Activated CD4-positive, CD25-positive, alpha-beta regulatory T cell treated with anti-CD3 and anti-CD28 coated beads, Interleukin-2, amount 50 U/mL, for 16 hours (primary cell): ENCODE results near the gene NRP2.

ENCODE experiments used
- DNase-seq: peaks from one replicate; pipeline ENCODE4 v3.0.0-alpha.2; 2020; ENCODE audit warnings: low read depth, low spot score

NRP2 gene

DNA sequence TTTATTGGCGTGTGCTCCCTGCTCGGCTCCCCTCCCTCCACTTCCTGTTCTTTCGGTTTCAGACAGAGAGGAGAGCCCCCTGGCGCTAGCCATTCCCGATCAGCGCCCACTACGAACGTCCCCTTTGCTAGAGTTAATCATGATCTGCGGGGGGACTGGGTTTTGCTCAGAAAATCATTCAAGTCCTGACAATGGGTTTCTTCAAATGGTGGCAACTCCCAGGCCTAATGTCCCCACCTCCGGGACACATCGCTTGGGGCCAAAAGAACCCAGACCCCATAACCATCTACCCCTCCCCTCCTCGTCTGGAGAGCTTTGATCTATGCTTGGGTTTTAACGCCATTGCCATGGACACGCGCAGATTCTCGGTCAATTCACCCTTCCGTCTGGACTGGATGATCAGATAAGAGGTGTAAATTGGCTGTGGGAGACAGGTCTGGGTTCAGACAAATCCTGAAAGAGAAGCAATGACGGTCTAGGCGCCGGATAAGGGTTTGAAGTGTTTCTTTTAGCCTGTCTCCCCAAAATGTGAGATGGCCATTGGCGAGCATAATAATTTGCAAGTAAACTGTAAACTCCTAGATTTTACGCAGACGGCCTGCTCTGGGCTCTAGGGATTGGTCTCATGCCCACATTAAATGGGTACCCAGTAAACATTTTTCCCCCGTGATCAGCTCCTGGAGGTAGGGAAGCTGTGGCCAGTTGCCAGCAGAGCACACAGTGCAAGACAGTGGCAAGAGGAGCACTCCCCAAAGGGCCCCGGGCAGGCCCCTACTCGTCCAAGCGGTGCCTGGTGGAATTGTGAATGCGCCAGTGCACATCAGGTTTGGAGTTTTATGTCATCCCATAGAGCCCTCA is 4.7 kb downstream of the NRP2 start:
- no peak for DNase-seq

DNA sequence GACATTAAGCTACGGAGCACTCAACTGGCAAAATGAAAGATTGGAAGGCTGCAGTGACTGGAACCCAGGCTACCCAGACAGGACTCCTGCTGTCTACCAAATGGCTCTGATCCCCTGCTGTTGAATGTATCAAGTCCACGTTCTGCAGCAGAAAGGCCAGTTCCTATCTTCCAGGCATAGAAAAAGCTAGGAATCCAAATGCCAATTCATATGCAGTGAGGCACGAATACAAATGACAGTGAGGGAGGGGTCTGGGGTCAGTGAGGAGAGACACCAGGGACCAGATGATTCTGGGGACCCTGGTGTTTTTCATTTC is 5.3 kb downstream of the NRP2 start:
- no peak for DNase-seq

DNA sequence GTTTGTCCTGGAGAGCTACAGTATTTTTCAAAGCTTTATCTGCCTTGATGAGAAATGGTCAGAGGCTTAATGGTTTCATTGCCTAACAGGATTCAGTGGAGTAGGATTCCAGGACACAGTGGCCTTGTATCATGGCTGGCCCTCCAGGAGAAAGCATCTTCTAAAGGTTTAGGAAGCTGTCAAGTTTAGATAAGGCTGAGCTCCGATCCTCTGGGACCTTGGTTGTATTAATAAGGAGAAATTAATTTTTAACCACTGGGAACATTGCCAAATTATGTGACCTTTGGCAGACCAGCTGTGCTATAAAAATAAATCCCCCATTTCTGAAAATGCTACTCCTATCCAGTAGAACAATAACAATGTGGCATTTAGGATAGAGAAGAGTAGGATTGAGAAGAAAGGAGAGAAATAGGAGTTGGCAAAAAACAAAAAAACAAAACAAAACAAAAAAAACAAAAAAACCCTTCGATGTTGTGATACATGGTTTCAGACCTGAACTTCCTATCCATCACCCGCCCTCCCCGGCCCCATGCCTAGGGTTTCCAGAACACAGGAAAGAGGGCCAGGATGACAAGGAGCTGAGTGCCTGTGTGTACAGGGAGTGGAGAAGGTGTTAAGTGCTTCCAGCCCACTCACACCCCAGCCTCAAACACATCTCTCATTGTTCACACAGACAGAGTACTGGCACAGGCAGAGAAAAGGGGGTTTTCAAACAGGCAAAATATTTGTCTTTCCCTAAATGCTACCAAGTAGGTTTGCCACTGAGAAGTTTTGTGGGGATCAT is 6.3 kb downstream of the NRP2 start:
- no peak for DNase-seq

DNA sequence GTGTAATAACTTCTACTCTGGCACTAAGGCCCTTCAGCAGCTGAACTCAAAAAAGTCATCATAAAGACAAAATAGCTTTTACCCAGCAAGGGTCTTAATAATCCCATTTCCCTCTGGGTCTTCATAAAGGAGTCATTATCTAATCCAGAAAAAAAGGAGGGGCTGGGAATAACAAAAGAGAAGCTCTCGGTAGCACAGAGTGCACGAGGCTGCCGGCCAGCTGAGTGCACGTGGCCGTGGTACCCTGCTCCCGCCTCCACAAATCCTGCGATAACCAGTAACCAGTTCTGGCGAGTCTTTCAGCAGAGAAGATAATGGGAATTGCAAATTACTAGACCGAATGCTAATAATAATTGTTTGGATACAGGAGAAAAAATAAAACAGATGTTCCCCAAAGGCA is 7.5 kb downstream of the NRP2 start:
- no peak for DNase-seq

DNA sequence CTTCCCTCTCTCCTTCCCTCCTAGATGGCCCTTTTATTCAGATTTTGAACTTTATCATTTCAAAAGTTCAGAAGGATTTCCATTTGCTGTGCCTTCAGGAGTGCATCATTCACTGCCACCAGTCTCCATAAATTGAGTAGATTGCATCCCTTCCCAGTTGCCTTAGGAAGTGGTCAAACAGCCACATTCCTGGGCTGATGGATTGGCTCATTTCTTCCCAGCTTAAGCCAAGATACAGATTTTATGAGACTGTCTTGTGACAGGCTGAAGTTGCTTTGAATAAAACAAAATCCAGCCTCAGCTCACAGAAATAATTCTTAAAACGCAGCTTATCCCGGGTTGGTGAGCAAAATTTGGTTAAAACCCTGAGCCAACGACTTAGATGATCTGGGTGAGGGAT is 9.8 kb downstream of the NRP2 start:
- no peak for DNase-seq

DNA sequence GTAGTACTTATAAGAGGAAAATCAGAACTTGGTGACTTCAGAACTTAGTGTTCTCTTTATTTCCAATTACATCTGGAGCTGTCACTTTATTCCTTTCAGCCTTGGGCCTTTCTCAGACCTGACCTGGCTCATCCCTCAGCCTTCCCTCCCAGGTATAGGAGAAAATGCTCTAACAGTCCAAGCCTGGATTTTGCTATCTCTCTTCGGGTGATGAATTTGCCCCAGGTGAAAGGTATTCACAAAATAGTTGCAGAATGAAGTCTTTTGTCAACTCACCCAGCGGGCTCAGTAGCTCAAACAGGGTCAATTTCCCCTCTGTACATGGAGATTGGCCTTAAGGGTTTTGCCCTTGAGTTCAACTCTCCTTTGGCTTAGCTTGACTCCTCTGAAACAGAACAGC is 12.0 kb downstream of the NRP2 start:
- no peak for DNase-seq

DNA sequence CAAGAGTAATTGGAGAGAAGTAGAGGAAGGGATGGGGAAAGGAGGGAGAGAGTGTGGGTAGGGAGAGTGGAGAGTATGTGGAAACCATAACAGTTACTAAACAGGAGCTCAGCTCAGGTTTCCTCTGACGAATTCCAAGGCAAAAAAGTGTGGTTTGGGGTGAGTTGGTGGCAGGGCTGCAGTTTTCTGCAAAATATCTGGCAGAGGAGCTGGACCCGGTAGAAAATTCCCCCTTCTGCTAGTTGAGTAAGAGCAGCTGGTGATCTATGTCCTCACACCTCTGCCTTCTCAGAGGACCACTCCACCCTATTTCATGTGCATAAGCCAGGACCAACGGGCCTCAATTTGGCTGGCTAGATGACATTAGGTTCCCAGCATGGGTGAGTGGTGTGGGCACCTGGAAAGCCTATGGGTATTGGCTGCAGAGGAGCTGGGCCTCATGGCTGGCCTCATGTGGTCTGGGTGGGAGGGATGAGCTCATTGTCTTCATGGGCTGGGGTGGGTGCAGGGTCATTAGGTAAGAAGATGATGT is 13.2 kb downstream of the NRP2 start:
- no peak for DNase-seq

DNA sequence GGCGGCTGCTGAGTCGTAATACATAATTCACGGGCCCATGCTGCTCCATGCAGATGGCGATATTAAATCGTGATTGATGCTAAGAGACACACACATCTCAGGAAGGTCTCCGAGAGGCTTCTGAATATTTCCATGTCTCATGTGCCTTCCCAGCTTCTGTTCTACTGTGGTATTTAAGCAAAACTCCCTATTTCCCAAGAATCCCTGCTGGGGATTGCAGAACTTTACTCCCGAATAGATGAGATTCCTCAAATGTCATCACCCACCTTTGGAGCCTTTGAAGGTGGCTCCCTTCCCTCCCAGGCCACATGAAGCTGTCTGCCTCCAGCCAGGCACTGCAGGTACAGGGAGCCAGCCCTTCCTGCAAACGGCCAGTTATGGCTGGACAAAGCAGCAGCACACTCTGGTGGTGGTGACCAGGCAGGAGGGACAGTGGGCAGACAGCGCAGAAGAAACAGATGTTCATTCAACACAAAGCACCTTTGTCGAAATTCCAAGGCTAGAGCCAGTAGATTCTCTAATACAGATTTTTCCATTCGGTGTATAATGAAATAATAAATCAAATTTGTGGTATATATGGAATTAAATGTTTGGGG is 14.1 kb downstream of the NRP2 start:
- DNase-seq = no peak

DNA sequence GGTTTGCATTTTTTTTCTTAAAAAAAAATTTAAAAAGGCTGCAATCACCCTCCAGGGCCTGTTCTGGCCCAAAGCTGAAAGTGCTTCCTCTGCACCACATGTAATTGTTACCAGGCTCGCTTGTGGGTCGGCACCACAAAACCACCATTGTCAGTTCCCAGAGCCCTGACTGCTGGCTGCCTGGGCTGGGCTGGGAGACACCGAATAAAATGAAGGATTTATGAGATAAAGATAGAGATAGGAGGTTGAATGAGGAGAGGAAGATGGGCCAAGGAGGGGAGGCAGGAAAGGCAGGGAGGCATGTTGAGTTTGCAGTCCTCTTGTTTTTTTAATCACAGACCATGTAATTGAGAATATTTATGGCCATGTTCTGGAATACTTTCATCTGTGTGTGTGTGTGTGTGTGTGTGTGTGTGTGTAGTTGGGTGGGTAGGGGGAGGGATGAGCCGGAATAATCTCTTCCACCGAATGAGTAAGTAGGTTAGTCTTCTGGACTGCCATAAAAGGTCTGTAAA is 14.7 kb downstream of the NRP2 start:
- DNase-seq = no peak

DNA sequence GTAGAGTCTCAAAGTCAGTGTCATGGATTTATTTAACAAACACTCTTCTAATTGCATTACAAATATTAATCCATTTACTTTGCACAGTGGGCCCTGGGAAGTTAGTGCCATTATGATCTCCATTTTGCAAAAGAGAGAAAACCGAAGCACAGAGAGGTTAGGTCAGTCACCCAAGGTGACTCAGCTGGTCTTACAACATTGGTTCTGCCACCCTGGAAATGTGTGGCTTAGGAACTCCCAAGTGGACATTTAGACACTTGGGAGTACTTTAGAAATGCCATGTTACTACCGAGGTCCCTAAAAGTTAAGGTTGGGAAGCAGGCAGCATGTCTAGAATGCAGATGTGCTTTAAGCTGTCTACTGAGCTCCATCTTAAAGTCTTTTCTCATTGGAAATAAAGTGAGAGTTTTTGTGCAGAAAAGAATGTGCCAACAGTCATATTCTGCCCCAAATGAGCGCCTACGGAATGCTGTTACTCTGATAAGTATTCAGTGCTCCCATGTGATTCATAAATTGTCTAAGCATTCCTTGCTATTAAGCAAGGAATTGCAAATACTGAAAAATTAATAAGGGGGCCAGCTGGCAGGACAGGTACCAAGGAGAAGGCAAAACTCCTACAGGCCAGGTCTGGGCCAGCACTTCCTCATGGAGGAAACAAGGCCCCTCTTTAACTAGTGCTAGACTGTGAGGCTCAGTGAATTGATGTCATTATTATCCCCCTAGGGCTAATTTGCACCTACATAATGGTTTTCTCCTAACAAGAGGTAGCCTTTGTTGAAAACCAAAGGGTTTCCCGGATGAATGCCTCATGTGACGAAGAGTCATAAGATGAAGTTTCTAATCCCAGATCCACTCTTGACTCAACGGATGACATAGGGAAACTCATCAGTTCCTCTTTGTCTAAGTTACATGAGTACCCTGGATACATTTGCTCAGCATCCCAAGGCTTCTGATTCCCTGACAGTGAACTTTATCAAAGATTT is 16.3 kb downstream of the NRP2 start:
- DNase-seq = no peak

DNA sequence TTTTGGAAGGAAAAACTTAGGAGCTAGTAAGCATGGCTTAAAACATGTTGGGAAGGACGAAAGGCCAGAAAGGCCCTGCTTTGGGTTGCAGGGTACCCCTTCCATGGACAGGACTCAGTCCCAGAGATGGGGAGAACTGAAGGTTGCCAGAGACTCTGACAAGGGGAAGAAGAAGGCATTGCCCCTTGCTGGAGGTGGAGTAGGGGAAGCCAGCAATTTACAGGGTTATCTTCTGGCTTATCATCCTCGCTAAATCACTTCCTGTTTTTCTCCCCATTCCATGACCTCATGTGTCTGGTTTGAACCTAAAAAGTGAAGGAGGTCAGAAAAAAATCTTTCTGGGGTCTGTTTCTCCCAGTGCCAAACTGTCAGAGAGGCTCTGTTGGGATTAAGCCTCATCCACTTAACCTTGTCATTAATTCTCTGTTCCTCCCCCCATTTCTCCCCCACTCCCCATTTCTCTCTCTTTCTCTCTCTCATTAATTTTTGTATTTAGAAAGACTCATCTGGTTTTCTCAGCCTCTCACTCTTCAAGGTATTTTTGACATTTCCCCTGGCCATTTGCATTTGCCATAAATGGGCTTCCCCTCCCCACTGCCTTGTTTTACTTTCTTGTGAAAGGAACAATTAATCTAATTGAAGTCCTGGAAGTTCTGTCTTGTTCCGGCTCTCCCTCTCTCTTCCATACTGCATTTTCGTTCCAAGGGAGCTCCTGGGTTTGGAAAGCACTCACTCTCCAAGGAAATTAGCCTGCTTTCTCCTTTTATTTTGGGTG is 17.4 kb downstream of the NRP2 start:
- no peak for DNase-seq

DNA sequence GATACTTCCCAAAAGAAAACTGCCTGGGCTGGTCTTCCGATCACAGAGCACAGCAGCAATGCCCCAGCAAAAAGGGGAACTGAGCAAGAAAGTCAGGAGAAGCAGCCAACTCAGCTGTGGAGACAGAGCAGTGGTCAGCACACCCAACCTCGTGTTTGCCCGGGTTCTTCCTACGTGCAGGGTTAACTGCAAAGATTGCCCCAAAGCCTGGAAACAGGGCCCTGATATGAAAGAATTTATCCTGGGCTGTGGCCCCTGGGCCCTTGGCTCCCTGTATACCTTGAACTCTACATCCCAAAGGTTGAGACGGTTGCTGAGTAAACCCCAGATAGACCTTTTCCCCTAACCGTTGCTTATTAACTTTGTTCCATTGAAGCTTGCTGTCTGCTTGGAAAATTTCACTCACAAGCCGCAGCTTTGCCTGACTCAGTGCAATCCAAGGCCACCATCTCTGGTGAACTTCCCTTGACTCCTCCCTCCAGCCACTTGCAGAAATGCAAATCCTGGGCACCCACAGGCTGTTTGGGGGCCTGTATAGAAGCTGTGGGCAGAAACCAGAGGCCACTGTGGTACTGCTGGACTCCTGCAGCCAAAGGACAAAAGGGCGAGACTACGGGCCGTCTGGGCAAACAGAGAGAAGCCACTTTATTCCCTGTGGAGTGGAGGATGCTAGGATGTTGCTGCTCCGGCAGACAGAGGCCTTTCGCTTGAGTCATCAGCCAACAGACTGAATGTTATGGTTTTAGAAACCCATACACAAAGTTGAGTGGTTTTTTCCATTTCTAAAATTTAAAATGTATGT is 18.2 kb downstream of the NRP2 start:
- no peak for DNase-seq

DNA sequence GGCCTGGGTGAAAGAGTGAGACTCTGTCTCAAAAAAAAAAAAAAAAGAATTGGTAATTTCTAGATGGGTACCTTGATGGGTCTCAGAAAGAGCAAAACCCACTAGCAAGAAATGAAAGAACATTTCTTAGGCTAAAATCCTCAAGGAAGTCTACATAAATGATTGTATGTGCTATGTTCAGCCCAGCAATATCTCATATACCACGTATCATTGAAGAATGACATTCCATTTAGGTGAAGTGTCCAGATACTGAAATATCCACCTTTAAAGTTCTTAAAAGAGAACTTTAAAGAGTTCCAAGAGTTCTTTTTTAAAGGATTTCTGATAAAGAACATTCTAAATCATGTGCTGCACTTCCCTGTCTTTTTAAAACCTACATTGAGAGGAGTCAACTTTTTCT is 19.2 kb downstream of the NRP2 start:
- DNase-seq = no peak

DNA sequence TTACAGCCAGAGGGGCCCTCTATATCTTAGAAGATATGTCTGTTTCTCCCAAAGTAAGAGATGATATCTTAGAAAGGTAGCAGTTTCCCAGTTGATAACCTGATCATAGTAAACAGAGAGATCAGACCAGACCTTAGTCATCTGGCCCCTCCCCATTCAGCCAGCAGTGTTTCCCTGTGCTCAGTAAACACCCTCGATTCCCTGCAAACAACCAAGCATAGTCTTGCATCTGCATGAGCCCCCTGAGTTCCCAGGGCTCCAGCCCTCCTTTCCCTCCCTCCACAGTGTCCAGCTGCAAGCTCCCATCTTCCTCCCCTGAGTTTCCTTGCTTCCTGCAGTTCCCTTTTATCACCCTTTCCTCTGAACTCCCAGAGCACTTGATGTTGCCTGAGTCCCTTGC is 20.3 kb downstream of the NRP2 start:
- no peak for DNase-seq

DNA sequence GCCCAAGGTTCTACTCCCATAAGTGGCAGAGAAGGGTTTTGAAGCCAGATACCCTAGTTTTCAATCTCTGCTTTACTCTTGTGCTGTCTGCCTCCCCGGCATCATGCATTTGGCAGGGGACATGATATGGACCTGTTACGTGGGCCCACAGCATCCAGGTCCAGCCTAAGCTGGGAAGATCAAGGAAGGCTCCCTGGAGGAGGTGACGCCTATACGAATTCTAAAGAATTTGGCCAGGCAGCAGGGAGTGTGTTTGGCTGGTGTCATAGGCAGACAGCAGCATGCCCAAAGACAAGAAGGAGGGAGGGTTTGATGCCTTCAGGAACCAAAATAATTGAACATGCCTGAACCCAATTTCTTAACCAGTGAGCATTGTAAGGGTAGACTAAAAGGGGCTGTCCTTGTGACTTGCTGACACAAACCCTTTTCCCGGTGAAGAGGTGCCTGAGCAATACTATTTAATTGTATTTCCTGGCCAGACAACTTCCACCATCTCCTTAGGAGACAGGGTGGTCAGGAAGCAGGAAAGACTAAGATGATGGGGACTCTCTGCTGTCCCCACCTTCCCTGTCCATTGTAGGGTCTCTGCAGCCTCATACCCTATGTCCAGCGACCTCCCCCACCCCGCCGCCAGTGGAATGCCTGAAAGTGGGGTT is 21.3 kb downstream of the NRP2 start:
- no peak for DNase-seq

DNA sequence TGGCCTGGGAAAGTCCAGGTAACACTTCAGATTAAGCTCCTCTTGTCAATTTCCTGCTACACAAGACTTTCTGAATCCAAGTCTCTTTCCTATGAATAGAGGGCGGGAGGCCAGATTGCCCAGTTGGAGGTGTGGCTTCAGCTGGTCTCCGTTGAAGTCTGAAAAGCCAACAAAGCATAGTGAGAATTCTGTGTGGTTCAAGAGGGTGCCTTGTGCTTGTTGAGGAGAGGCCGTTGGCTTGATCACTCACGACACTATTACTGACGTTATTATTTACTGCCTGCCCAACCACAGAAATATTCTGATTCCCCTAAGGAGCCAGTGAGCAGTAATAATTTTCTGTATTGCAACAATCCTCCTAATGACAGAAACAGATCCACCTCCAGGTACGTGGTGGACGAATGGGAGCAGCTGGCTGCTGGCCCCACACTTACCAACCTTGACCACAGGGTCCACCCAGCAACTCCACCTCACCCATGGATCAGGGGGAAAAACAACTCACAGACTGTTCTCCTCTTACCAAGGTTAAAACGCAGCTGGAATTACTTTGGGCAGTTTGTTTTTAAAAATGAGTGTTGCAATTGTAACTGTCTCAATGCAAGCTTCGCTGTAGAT is 21.9 kb downstream of the NRP2 start:
- no peak for DNase-seq

DNA sequence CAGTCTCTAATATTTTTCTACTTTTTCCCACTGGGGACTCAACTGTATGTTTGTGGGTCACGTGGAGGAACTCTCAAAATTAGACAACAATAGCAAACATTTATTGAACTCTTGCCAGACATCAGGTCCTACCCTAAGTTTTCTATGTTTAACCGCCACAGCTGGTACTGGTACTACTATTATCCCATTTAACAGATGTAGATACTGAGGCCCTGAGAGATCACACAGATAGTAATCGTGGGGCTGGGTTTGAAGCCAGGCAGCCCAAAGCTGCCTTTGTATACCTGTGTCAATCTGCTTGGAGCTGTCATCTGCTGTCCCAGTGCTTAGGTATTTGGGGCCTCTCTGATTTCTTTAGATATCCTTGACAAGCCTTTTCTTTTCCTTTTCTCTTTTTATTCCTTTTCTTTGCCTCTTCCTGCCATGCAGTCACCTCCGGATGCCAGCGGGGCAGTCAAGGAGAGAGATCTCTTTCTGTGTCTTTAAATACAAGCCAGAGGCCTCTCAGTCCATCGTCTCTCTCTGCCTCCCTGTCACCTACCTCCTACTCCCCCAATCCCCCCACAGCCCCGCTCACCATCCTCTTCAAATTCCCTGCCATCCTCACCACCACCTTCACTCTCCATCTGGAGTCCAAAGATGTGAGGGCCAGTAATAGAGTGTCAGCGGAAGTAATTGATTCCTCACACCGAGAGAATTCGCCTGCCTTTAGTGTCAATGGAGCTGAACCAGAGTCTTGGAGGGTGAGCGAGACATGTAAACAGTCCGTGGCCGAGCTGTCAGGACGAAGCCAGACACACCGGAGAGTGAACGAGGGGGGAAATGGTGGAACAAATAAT is 23.4 kb downstream of the NRP2 start:
- DNase-seq = no peak
